GM12878 (cell line): ENCODE data around the gene ATP6V0A1. TPM values are rescaled to one million over a fixed set of nuclear protein-coding genes. Genes with fewer than 3 reads are reported as not detected.

ENCODE experiments used
- ATAC-seq: fragments of 200-7000 bp; cut with Tn5 transposase; 3 replicates; pipeline ENCODE4 v1.9.1; 2020; ENCODE audit warnings: mild to moderate bottlenecking, moderate library complexity
- BruUV-seq: library from RNA; stranded (reverse); fragments of 400-500 nt; replicated peaks from 2 replicates; lab custom pipeline; 2021; lab: Mats Ljungman, UMichigan
- CTCF ChIA-PET: fragments of 300-600 bp; sonication (Branson Sonifier 250); formaldehyde crosslinking; extraction: SDS; loops from one replicate; lab custom pipeline; 2021; ENCODE audit warnings: inconsistent platforms; lab: Yijun Ruan, JAX
- POLR2A ChIA-PET: fragments of 350-600 bp; formaldehyde crosslinking; extraction: SDS; loops from one replicate; lab custom pipeline; 2021; ENCODE audit warnings: inconsistent platforms; lab: Charles Lee
- RAD21 ChIA-PET: fragments of 300-600 bp; sonication (Branson Sonifier 250); formaldehyde crosslinking; loops from one replicate; lab custom pipeline; 2023; ENCODE audit warnings: antibody characterized with exemption; ENCODE audit not compliant: unreplicated experiment; lab: Charles Lee
- SMC1A ChIA-PET: fragments of 300-600 bp; sonication (Branson Sonifier 250); formaldehyde crosslinking; loops from one replicate; lab custom pipeline; 2023; ENCODE audit not compliant: unreplicated experiment, uncharacterized antibody; lab: Charles Lee
- DNase-seq: peaks from one replicate; pipeline ENCODE4 v3.0.0-alpha.2; 2011; ENCODE audit warnings: low read depth, low spot score
- FAIRE-seq: peaks from 3 replicates; lab custom pipeline; 2011; peaks lifted over from hg19 to GRCh38; lab: Jason Lieb, UNC
- H2AFZ ChIP-seq: 2 replicates; pipeline ENCODE4 v1.6.0; 2011; ENCODE audit warnings: low read depth, low read length, control low read depth; ENCODE audit not compliant: control insufficient read depth
- H3K27ac ChIP-seq: 2 replicates; pipeline ENCODE4 v1.5.1; 2011; ENCODE audit warnings: control low read depth; ENCODE audit not compliant: control insufficient read depth, insufficient read depth
- H3K27me3 ChIP-seq, 2 experiments: replicated peaks in 1 of 2; 2 replicates each; pipeline versions ENCODE4 v1.6.0 to v1.6.1; 2011; ENCODE audit warnings: low read length in 1 of 2; ENCODE audit not compliant: control insufficient read depth in 2 of 2, insufficient read depth in 2 of 2
- H3K36me3 ChIP-seq, 2 experiments: 2 replicates each; pipeline ENCODE4 v1.5.1; 2011; ENCODE audit warnings: low read length in 1 of 2; ENCODE audit not compliant: control insufficient read depth in 2 of 2, insufficient read depth in 2 of 2
- H3K4me1 ChIP-seq: 2 replicates; pipeline ENCODE4 v1.6.1; 2011; ENCODE audit warnings: mild to moderate bottlenecking, low read length, moderate library complexity, mixed read lengths; ENCODE audit not compliant: control insufficient read depth, insufficient read depth
- H3K4me2 ChIP-seq: 2 replicates; pipeline ENCODE4 v1.6.0; 2011; ENCODE audit warnings: control low read depth; ENCODE audit not compliant: control insufficient read depth, insufficient read depth
- H3K4me3 ChIP-seq: fragments of 200-600 bp; sonication (generic); 2 replicates; pipeline ENCODE4 v1.5.1; 2016
- H3K79me2 ChIP-seq: 2 replicates; pipeline ENCODE4 v1.6.0; 2011; ENCODE audit warnings: low read length; ENCODE audit not compliant: control insufficient read depth, insufficient read depth
- H3K9ac ChIP-seq: 2 replicates; pipeline ENCODE4 v1.8.0; 2011; ENCODE audit warnings: low read length, control low read depth, mixed read lengths; ENCODE audit not compliant: control insufficient read depth, insufficient read depth
- H3K9me3 ChIP-seq: replicated peaks from 3 replicates; pipeline ENCODE4 v1.5.1; 2011; ENCODE audit warnings: mild to moderate bottlenecking, low read length; ENCODE audit not compliant: control insufficient read depth, insufficient read depth
- H4K20me1 ChIP-seq: 2 replicates; pipeline ENCODE4 v1.6.0; 2011; ENCODE audit not compliant: control insufficient read depth, insufficient read depth
- JUNB ChIP-seq: IDR thresholded peaks from 2 replicates; pipeline ENCODE4 v1.6.1; 2016; ENCODE audit warnings: antibody characterized with exemption, mild to moderate bottlenecking
- LARP7 ChIP-seq: fragments of 450-650 bp; IDR thresholded peaks from 2 replicates; pipeline ENCODE4 v1.6.1; 2017; ENCODE audit warnings: mild to moderate bottlenecking
- MYC ChIP-seq: IDR thresholded peaks from 2 replicates; pipeline ENCODE4 v1.6.1; 2011; ENCODE audit warnings: mild to moderate bottlenecking, low read length, moderate library complexity, inconsistent platforms; ENCODE audit not compliant: insufficient read depth, insufficient replicate concordance, insufficient read length, severe bottlenecking
- POLR2AphosphoS5 ChIP-seq: IDR thresholded peaks from 2 replicates; pipeline ENCODE4 v1.6.1; 2011; ENCODE audit warnings: mild to moderate bottlenecking, low read length, inconsistent platforms
- SREBF2 ChIP-seq: IDR thresholded peaks from 2 replicates; pipeline ENCODE4 v1.6.1; 2012; ENCODE audit warnings: mild to moderate bottlenecking, low read length
- WGBS: methylation state at CpG from one replicate; pipeline ENCODE4 v1.1.6; 2016; ENCODE audit warnings: low lambda C conversion rate; ENCODE audit not compliant: insufficient replicate concordance, insufficient coverage; ENCODE audit errors: missing lambda C conversion rate; 5-methylcytosine and 5-hydroxymethylcytosine counted together
- in situ Hi-C: fragments of 300-500 bp; cut with MboI; formaldehyde crosslinking; loops from 9 replicates; pipeline ENCODE4 v1.14.3; 2018; ENCODE audit warnings: mixed read lengths
- intact Hi-C: fragments of 100-400 bp; cut with micrococcal nuclease; formaldehyde crosslinking; loops from one replicate; pipeline ENCODE4 v1.14.2; 2022; ENCODE audit not compliant: unreplicated experiment
- polyA plus RNA-seq, 11 experiments: library from polyadenylated mRNA; depleted of rRNA in 4 of 11; unstranded in 6 of 11; stranded (reverse) in 5 of 11; fragments of >200 nt; fragmentation: Nextera tagmentation in 4 of 11; fragmentation: Illumina TruSeq in 1 of 11; extraction: Ambion mirVana in 4 of 11; extraction: Trizol in 1 of 11; gene quantifications; 1 replicate in 1 of 11; 2 replicates in 10 of 11; pipeline versions ENCODE4 v1.2.1 to v1.2.3, GENCODE V29; 2011 to 2016; ENCODE audit warnings: inconsistent platforms in 2 of 11, missing spikeins in 2 of 11, low read depth in 1 of 11
- total RNA-seq, 4 experiments: library from RNA; depleted of rRNA in 3 of 4; stranded (reverse); fragments of >200 nt in 3 of 4; fragmentation: Illumina TruSeq in 1 of 4; extraction: Trizol in 1 of 4; gene quantifications; 2 replicates each; pipeline versions ENCODE4 v1.2.1 to v1.2.3, GENCODE V29; 2013 to 2021
- TF ChIP-seq, protein P1 (sequence below): IDR thresholded peaks from 2 replicates; pipeline ENCODE4 v1.6.1; 2012; ENCODE audit warnings: low read depth, low read length, improper control_type of control experiment

ATP6V0A1 gene
- total and polyA plus RNA-seq, 10 of the 15 experiments (the other 5 are each of a cell fraction or from before 2014, with no cell fraction given): 3.0 to 76.6 (median 30.9) TPM

DNA sequence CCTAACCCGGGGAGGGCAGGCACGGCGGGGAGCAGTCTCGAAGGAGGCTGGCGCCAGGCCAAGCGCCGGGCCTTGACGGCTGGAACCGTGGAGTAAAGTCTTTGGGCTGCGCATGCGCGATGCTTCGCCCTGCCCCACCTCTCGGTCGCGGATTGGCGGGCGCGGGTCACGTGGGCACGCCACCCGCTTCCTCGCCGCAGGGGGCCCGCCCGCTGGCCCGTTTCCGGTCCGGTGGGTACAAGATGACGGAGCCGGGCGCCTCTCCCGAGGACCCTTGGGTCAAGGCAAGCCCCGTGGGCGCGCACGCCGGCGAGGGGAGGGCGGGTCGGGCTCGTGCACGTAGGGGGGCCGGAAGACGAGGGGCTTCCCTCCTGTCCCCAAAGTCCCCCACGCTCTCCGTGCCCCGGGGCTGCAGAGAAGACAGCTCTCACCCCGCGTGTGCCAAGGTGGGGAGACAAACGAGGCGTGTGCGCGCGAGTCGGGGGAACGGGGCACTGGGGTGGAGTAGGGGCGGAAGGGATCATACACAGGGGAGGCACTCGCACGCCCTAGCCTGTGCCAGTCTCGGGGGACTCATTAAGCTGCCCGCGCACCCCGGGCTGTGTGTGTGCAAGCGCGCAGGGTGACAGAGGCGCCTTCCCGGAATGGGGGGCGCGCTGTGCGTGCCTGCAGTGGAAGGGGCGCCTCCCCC, 108.3 kb downstream of the ATP6V0A1 start, which contains the start of gene MLX (continued):
- TF ChIP-seq JUNB (no peak), MYC (no peak), SREBF2 (no peak), LARP7 (no peak)
- TF ChIP-seq, protein P1, sequence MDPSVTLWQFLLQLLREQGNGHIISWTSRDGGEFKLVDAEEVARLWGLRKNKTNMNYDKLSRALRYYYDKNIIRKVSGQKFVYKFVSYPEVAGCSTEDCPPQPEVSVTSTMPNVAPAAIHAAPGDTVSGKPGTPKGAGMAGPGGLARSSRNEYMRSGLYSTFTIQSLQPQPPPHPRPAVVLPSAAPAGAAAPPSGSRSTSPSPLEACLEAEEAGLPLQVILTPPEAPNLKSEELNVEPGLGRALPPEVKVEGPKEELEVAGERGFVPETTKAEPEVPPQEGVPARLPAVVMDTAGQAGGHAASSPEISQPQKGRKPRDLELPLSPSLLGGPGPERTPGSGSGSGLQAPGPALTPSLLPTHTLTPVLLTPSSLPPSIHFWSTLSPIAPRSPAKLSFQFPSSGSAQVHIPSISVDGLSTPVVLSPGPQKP: peak; percentile 81

DNA sequence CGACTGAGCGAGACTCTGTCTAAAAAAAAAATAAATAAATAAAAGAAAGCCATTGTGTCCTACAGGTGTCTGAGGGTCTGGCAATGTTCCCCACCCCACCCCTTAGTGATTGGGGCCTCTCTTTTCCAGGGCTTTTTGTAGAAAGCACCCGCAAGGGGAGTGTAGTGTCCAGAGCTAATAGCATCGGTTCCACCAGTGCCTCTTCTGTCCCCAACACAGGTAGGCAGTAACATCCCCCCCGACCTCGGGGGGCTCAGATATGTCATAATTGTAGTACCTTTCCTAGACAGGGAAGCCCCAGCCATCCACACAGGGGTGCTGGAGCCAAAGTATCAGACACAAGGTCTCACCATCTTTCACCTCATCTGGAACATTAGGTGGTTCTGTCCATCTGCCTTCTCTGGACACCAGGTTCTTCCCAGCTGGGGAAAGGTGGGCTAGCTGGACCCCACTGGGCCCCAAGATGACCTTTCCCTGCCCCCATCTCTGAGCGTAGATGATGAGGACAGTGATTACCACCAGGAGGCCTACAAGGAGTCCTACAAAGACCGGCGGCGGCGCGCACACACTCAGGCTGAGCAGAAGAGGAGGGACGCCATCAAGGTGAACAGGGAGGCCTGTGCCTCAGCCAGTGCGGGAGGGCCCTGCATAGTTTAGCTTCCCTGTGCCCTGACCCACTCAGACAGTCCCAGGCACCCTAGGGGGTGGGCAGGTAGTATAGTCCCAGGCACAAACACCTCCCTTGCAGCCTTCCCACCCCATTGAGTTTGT, 109.8 kb downstream of the ATP6V0A1 start:
- H3K9me3 ChIP-seq: no peaks in the 10 kb centered on the region
- RAD21 ChIA-PET: interaction anchor here (1.9 kb wide), 1 partner anchor 10 kb away, joined by 14 read pairs; the partner anchor contains the start of gene PSMC3IP
- no peaks in the 10 kb centered on the region for H4K20me1 ChIP-seq
- no peak for DNase-seq
- H3K4me3 ChIP-seq: no peak overlapping the region
- H3K79me2 ChIP-seq: peaks cover 26% of the 10 kb centered on the region
- H3K27ac ChIP-seq: 0 out of 2 replicates have a peak overlapping the region, but pooled peaks have one; percentile 6
- CTCF ChIA-PET: interaction anchor here (2.8 kb wide), 1 partner anchor 10 kb away, joined by 14 read pairs; the partner anchor contains the start of gene PSMC3IP
- in situ Hi-C loops (no loop called here), intact Hi-C loops (no loop called here)
- peaks cover 34 to 44% of the 10 kb centered on the region in 2 experiments for H3K36me3 ChIP-seq
- no peaks in the 10 kb centered on the region for H3K27me3 ChIP-seq
- no peak for FAIRE-seq
- peak overlapping the region; percentile 65; the same call in 1 of the 2 replicates for H3K4me2 ChIP-seq
- 83% methylated on average over 14 of the region's 14 CpGs for WGBS
- BruUV-seq: no TSS peak
- POLR2A ChIA-PET: interaction anchor here (1.0 to 2.6 kb wide), 3 partner anchors 10 to 115 kb away, joined by 4 to 14 read pairs (median 5); partner anchors contain the start of gene PSMC3IP
- SMC1A ChIA-PET: interaction anchor here (0.8 to 1.8 kb wide), 4 partner anchors 9 to 195 kb away, joined by 3 to 13 read pairs (median 5); partner anchors contain the start of gene PSMC3IP
- ATAC-seq: no peak
- no peak for TF ChIP-seq POLR2AphosphoS5
- no peak overlapping the region for H3K9ac ChIP-seq
- peaks cover 13% of the 10 kb centered on the region for H3K4me1 ChIP-seq
- H2AFZ ChIP-seq: no peak overlapping the region
